Thoracic aorta endothelial cell (primary cell): Measurements from ENCODE around the gene USP17L21. TPM values are rescaled to one million over a fixed set of nuclear protein-coding genes. Genes with fewer than 3 reads are reported as not detected.

Source experiments
- total RNA-seq: library from RNA; depleted of rRNA; stranded (reverse); fragments of >200 nt; gene quantifications from 2 replicates; pipeline ENCODE4 v1.2.3, GENCODE V29; 2012

The USP17L21 gene
- not detected in 2 replicates for total RNA-seq

GRCh38 chr4:9262572-9262971, at the start of gene USP17L21:
TSS of gene USP17L21 (plus strand) at chr4:9262872. CDS start at chr4:9262872, 0 bp downstream.

GRCh38 chr4:9215105-9215504, 47.6 kb upstream of the USP17L21 start, which contains the start of gene USP17L11:
TSS of gene USP17L11 (plus strand) at chr4:9215405. CDS start at chr4:9215405, 0 bp downstream.

GRCh38 chr4:9219852-9220251, 42.8 kb upstream of the USP17L21 start, which contains the start of gene USP17L12:
TSS of gene USP17L12 (plus strand) at chr4:9220152. CDS start at chr4:9220152, 0 bp downstream.

GRCh38 chr4:9224596-9224995, 38.1 kb upstream of the USP17L21 start, which contains the start of gene USP17L13:
TSS of gene USP17L13 (plus strand) at chr4:9224896. CDS start at chr4:9224896, 0 bp downstream.

GRCh38 chr4:9234085-9234484, 28.6 kb upstream of the USP17L21 start, which contains the start of gene USP17L15:
TSS of gene USP17L15 (plus strand) at chr4:9234385. CDS start at chr4:9234385, 0 bp downstream.

GRCh38 chr4:9243579-9243978, 19.1 kb upstream of the USP17L21 start, which contains the start of gene USP17L17:
TSS of gene USP17L17 (plus strand) at chr4:9243879. CDS start at chr4:9243879, 0 bp downstream.

GRCh38 chr4:9247953-9248680, 14.6 kb upstream of the USP17L21 start, which contains the start of gene USP17L18:
TSS of gene USP17L18 (plus strand) at chr4:9248630. CDS start at chr4:9248630, 0 bp downstream.

GRCh38 chr4:9253078-9253477, 9.6 kb upstream of the USP17L21 start, which contains the start of gene USP17L19:
TSS of gene USP17L19 (plus strand) at chr4:9253378. CDS start at chr4:9253378, 0 bp downstream.

GRCh38 chr4:9257824-9258223, 4.8 kb upstream of the USP17L21 start, which contains the start of gene USP17L20:
TSS of gene USP17L20 (plus strand) at chr4:9258124. CDS start at chr4:9258124, 0 bp downstream.

GRCh38 chr4:9267319-9267718, 4.6 kb downstream of the USP17L21 start, which contains the start of gene USP17L22:
TSS of gene USP17L22 (plus strand) at chr4:9267619. CDS start at chr4:9267619, 0 bp downstream.

Other genes starting within 250 kb of the USP17L21 start
- gene FAM90A26, start 92.5 kb upstream of the USP17L21 start, total RNA-seq, result not detected in 2 replicates
- gene USP17L10, start 52.2 kb upstream of the USP17L21 start, total RNA-seq, result not detected in 2 replicates
- gene USP17L11, start 47.5 kb upstream of the USP17L21 start, total RNA-seq, result not detected in 2 replicates
- not detected in 2 replicates for gene USP17L12, start 42.7 kb upstream of the USP17L21 start, total RNA-seq
- not detected in 2 replicates for gene USP17L13, start 38.0 kb upstream of the USP17L21 start, total RNA-seq
- not detected in 2 replicates for gene USP17L15, start 28.5 kb upstream of the USP17L21 start, total RNA-seq
- gene USP17L17, start 19.0 kb upstream of the USP17L21 start, total RNA-seq, result not detected in 2 replicates
- not detected in 2 replicates for gene USP17L18, start 14.2 kb upstream of the USP17L21 start, total RNA-seq
- gene USP17L19, start 9.5 kb upstream of the USP17L21 start, total RNA-seq, result not detected in 2 replicates
- gene USP17L20, start 4.7 kb upstream of the USP17L21 start, total RNA-seq, result not detected in 2 replicates
- gene USP17L22, start 4.7 kb downstream of the USP17L21 start, total RNA-seq, result not detected in 2 replicates
- gene USP17L24, start 62.3 kb downstream of the USP17L21 start, total RNA-seq, result not detected in 2 replicates
- not detected in 2 replicates for gene USP17L25, start 67.0 kb downstream of the USP17L21 start, total RNA-seq
- not detected in 2 replicates for gene USP17L26, start 71.8 kb downstream of the USP17L21 start, total RNA-seq
- not detected in 2 replicates for gene USP17L5, start 76.5 kb downstream of the USP17L21 start, total RNA-seq
- not detected in 2 replicates for gene USP17L27, start 81.3 kb downstream of the USP17L21 start, total RNA-seq
- gene USP17L28, start 86.0 kb downstream of the USP17L21 start, total RNA-seq, result not detected in 2 replicates
- not detected in 2 replicates for gene USP17L29, start 90.8 kb downstream of the USP17L21 start, total RNA-seq
- gene USP17L30, start 100.3 kb downstream of the USP17L21 start, total RNA-seq, result not detected in 2 replicates
- gene DEFB131A, start 181.5 kb downstream of the USP17L21 start, total RNA-seq, result not detected in 2 replicates